ENCODE measurements around the gene MRTO4. TPM values are rescaled to one million over a fixed set of nuclear protein-coding genes. Genes with fewer than 3 reads are reported as not detected.
"Not testable (repeated sequence)": the region's sequence is repeated elsewhere in the genome, so short reads cannot be mapped to it uniquely, and the experiment has no call there.

Gene MRTO4
- total RNA-seq, 1 donor from 2014 or later, result 33.5 TPM

- DNase-seq (ENCODE audit: low spot score), result not testable (repeated sequence)
Measured at GRCh38 chr1:19269427-19270342, 18.1 kb downstream of the MRTO4 start.

- DNase-seq (ENCODE audit: low spot score), result not testable (repeated sequence)
Measured at GRCh38 chr1:19270343-19270730, 18.7 kb downstream of the MRTO4 start.

- DNase-seq (ENCODE audit: low spot score), result no peak
Measured at GRCh38 chr1:19272064-19272463, 20.5 kb downstream of the MRTO4 start.

GRCh38 chr1:19273106-19273843, 21.7 kb downstream of the MRTO4 start:
- DNase-seq (ENCODE audit: low spot score), result peak; percentile 64

GRCh38 chr1:19273844-19274531, 22.4 kb downstream of the MRTO4 start:
- peak; percentile 71 for DNase-seq (ENCODE audit: low spot score)

- DNase-seq (ENCODE audit: low spot score), result no peak
Measured at GRCh38 chr1:19274636-19275035, 23.0 kb downstream of the MRTO4 start.

GRCh38 chr1:19283891-19284290, 32.3 kb downstream of the MRTO4 start:
- DNase-seq (ENCODE audit: low spot score), result no peak

GRCh38 chr1:19284881-19285280, 33.3 kb downstream of the MRTO4 start:
- DNase-seq (ENCODE audit: low spot score), result no peak

GRCh38 chr1:19285366-19285765, 33.8 kb downstream of the MRTO4 start:
- DNase-seq (ENCODE audit: low spot score), result not testable (repeated sequence)

- DNase-seq (ENCODE audit: low spot score), result not testable (repeated sequence)
Measured at GRCh38 chr1:19285807-19286206, 34.2 kb downstream of the MRTO4 start.

GRCh38 chr1:19287436-19288185, 36.0 kb downstream of the MRTO4 start:
- DNase-seq (ENCODE audit: low spot score), result no peak

- not testable (repeated sequence) for DNase-seq (ENCODE audit: low spot score)
Measured at GRCh38 chr1:19288324-19289241, 37.0 kb downstream of the MRTO4 start, which contains the start of gene AKR7A3. AKR7A3 (minus strand) TSS chr1:19288770; CDS start chr1:19288709, 61 bp downstream.

- no peak for DNase-seq (ENCODE audit: low spot score)
Measured at GRCh38 chr1:19289244-19289643, 37.6 kb downstream of the MRTO4 start.

GRCh38 chr1:19294638-19295037, 43.0 kb downstream of the MRTO4 start:
- DNase-seq (ENCODE audit: low spot score), result no peak

GRCh38 chr1:19300211-19300610, 48.6 kb downstream of the MRTO4 start:
- DNase-seq (ENCODE audit: low spot score), result no peak

- not testable (repeated sequence) for DNase-seq (ENCODE audit: low spot score)
Measured at GRCh38 chr1:19304081-19304480, 52.5 kb downstream of the MRTO4 start.

GRCh38 chr1:19305880-19306279, 54.3 kb downstream of the MRTO4 start:
- no peak for DNase-seq (ENCODE audit: low spot score)

- no peak for DNase-seq (ENCODE audit: low spot score)
Measured at GRCh38 chr1:19306941-19307340, 55.3 kb downstream of the MRTO4 start.

GRCh38 chr1:19307794-19308508, 56.3 kb downstream of the MRTO4 start:
- no peak for DNase-seq (ENCODE audit: low spot score)
